Cerebellar cortex (tissue), 1 donor: ENCODE data around the gene CCR5AS.
"Not testable (repeated sequence)": the region's sequence is repeated elsewhere in the genome, so short reads cannot be mapped to it uniquely, and the experiment has no call there.

Experiments
- DNase-seq: peaks from one replicate; pipeline ENCODE4 v3.0.0-alpha.2; 2015; ENCODE audit warnings: low spot score

CCR5AS gene

DNA sequence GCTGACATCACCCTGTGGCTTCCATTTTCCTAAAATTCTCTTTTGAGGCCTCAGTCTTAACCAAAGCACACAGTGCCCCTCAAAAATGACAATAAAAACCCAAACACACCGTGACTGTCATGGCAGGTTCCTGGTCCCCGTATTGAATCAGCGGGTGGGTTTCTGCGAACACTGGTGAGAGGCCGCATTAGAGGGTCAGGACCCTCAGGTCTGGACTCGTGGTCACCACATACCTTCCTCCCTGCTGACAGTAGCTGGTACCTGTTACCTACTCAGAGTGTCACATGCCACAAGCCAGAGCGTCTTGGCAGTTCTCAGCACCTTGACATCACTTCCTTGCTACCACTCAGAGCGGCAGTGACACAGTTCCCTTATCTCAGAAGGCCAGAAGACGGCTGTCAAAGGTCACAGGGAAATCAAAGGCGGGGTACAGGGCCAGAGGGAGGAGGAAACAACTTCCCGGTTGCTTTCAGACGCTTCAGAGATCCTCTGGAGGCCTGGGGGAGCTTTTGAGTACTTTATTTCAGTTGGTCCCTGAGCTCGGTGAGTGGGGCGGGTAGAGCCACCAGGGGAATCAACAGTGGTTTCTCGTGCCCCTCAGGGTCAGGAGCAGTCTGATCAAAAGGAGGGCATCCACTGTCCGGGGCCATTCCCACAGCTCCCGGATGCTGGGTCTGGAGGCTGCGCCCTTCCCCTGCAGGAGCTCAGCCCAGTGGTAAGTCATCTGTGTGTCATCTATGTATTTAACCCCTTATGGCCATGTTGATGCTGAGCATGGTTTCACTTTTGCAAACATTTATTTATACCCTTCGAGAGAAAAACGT lies at the start of gene CCR5AS, which contains the start of gene CCRL2:
Gene CCR5AS, minus strand, starts transcription at position 279 of the 824 bp plus-strand sequence.
Gene CCRL2, plus strand, starts transcription at position 472 of the 824 bp plus-strand sequence. CDS start 821 bp downstream, outside the sequence.
- DNase-seq = no peak

DNA sequence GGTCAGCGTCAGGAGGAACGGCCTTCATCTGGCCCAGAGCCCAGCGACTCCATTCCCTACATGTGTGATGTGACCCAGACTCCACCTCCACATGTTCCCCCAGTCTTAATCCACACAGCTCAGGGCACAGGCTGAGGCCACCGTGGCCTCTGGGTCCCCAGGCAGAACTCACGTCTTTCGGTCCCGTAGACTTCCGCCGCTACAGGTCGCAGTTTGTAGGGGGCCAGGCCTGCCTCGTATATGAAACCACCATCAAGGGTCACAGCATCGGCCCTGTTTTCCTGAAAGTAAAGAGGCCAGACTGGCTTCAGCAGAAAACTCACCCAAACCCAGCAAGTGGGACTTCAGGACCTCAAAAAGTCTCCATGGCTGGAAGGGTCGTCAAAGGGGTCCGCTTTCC lies 49.3 kb upstream of the CCR5AS start:
- no peak for DNase-seq

DNA sequence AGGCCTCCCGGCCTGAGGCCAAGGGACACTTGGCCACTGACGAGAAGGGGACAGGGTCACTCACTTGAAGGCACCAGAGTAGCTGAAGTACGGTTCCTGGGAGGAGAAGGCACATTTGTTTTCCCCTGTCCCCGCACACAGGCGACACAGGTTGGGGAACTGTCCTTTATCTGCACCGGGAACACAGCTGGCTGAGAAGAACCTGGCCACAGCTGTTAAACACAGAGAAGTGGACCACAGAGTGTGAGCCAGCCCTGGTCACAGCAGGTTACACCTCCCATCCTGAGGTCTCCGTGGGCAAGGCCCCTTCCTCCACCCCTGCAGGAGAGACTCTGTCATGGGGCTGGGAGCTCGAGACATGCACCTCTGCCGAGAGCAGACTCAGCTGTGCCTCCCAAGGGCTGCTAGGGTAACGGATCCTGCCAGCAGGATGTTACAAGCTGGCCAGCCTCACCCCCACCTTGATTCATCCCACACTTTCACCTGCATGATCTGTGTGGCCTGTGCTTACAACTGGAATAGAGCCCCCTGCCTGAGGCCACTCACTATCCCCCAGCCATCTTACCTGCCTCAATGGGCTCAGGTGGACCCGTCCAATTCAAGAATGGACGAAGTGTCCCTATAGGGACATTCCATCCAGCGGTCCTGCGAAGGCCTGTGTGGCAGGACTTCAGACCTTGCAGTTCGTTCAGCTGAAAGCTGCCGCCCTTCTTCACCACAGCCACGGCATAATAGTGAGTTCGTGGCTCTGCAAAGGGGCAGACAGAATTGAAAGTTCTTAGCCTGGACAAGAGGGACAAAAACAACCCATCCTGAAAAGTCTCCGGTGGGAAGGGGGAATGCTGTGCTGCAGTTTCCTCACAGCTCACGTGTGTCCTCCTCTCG lies 48.6 kb upstream of the CCR5AS start:
- no peak for DNase-seq

DNA sequence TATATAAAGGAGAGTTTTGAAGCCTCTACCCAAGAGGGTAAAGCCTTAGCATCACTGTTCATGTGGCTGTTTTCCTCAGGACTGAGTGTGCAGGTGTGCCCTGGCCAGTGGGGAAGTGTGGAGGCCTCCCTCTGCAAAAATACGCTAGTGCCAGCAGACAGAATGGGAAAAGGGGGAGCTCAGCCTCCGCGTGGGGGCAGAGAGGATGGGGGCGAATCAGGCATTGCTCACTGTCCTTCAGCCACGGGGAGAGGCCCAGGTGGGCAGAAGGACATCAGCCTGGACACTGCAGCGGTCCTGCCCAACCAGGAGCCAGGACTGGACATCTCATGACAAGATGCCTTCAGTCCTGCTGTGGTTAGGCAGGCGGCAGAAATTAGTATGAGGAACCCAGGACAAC lies 47.7 kb upstream of the CCR5AS start:
- DNase-seq = no peak

DNA sequence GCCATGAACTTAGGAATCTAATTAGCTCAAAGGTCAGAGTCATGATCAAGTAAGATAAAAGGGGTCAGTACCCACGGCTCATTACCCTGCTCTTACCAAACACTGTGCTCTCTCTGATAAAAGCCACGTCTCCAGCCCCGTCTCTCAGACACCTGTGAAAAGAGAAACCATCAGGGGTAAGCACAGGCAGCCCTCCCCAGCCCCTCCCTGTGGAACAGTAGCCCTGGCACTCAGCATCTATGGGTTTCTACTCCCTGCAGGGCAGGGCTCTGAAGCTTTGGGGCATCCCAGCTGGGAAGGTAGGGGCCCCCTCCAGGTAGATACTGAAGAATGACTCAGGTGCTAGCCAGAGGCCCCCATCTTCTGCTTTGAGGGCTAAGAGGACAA lies 47.3 kb upstream of the CCR5AS start:
- no peak for DNase-seq

DNA sequence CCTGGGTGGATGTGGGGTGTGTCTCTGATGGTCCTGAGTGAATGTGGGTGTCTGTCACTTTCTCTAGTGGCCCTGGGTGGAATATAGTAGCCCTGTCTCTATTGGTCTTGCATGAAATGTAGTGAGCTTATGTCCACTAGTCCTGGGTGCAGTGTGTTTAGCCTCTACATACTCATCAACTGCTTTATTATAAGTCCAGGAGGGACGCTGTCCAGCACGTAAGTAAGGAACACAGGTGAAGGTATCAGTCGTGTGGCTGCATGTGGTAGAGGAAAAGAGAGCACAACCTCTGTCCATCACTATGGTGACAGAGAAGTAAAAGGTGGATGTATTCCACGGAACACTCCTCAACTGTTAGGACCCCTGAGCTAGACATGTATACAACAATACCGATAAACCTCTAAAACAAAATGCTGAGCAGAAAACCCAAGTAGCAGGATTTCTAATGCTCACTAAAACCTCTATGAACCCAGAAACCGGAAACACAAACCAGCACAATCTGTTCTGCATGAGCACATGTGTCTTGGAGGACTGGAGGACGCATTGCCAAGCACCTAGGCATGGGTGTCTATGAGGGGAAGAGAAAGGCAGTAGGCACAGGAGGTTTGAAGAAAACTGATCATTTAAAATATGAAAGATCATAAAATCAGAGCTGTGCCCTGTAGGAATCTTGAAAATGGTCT lies 46.8 kb upstream of the CCR5AS start:
- no peak for DNase-seq

DNA sequence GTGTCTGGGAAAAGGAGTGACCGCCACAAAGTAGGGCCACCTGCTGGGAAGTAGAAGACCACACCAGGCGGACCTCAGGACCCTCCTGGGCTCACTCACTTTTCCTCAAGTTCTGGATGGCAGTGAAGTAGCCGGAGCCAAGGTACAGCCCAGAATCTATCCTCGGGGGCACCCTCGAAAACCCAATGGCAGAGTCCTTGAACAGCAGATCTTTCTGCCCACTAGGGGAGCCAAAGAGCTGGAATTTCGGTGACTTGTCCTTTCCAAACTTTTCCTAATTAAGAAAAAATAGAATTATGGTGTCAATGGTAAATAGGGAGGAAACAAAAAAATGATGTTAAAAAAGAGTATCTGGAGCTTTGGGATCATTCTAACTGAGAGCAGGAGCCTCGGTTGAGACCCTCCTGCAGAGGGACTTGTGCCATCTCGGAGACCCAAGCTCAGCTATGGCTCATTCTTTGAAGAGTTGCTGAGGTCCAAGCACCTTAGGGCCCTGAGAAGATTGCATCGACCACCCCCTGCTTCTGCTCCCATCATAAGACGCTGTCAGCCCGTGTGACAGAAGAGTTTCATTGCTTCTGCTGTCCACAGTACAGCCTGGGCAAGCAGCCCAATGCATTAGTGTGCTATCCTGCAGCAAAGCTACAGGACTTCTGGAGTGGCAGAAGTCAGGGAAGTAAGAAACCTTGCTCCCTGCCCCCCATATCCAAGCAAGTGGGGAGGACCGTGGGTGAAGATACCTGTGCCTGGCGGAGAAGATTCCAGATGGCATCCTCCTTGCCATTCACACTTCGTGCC lies 43.1 kb upstream of the CCR5AS start:
- DNase-seq = no peak

DNA sequence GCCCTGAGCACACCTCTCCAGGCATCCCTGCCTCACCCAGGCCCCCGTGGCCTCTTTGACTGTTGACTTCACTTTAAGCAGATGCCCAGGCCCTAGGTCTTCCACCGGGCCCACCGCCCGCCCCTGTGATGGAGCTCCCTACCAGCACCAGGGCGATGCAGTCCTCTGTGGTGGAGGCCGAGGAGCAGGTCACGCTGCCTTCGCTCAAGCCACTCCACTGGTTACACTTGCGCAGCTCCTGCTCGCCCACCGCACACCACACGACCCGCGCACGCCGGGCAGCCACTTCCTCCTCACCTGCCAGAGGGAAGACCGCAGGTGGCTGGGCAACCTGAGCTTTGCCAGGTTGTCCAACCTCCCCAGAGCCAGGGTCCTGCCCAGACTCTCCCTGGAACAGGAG lies 41.9 kb upstream of the CCR5AS start:
- no peak for DNase-seq

DNA sequence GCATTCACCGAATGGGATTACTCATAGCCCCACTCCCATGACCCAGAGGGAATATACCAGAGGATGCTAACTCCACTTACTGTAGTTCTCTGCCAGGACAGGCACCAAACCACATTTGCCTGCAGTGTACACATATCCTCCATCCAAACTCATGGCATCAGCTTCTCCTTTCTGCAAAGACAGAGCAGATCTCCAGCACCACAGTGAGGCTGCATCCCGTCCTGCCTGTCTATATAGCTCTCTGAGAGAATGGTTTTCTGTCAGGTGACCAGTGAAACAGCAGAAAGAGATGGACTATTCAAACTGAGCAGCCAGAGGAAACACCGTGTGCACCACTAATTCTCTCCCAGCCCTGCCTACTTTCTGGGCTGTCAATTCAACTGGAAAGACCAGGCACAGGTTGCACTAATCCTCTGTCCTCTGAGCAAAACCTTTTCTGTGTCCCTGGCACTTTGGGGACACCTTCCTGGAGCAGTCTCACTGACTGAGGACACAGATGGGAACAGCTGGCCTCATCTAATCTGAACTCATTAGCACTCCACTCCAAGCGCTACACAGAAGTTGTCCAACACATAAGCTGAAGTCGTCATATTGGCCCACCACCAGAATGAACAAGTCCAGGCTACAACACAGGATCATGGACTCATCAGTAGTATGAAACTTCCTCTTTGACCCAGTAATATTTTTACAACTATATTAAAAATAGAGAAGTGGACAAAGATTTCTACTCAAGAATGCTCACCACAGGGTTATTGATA lies 40.5 kb upstream of the CCR5AS start:
- DNase-seq = no peak

DNA sequence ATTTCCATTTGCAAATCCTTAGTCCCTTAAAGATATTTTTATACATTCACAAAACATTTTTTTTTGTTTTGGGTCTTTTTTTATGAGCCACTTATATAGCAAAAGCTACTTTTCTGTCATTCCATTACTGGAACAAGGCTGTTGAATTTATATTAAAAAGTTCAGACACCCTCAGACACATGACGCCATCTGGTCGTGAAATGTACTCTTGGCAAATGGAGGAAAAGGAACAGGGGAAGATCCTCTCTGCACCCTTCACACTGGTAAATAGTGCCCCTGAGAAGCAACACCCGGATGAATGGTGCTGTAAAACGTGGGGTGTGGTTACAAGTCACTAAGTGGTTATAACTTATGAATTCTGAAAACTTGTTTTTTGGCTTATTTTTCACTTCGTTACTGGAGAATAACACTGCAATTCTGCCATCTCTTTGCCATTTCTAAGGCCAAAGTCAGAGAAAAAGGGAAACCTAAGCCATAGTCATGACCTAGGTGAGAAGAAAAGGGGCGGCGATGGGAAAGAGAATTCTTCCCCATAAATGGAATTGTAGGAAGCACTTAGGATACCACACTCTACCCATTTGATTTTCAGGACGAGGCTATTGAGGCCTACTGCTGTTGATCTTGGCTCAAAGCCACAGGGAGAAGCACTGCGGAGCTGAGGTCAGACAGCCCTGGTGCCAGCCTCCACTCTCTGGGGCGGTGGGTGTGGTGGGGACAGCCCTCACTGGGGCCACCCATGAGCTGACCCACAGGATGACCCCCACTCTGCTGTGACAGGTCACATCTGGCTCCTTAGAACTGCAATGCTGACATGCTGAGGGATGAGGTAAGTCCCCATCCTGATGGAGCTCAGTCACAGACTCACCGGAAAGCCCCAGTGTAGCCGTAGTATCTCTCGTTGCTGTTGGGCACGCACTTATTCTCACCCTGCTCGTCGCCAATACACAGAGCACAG lies 36.0 kb upstream of the CCR5AS start:
- no peak for DNase-seq

DNA sequence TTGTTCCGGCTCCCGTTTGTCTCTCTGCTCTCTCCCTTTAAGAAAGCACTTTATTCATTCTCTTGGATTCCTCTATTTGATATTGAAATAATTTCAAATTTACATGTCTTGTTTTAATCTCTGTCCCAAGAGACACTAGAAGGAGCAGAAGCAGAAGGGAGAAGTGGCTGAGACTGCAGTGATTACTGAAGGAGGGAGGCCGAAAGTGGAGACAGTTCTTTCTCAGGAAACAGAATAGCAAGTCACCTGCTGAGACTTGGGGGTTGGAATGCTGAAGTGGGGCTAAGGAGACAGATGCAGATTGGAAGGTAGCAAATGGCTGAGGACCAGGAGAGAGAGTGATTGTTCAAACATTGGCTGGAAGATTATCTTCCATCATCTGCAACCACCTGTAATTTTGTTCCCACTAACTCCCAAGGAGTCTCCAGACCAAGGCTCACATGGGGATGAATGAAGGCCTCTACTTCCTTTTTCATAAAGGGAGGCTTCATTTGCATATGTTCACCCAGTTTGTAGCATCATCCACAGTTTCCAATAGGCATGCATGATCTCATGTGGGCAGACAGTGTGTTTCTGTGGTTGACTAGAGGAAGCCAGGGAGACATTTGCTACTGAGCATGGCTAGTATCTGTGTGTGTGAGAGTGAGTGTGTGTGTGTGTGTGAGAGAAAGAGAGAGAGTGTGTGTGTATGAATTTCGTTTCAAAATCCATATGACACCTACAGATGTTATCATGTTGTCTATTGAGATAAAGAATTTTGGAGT lies 33.8 kb upstream of the CCR5AS start:
- DNase-seq = no peak

DNA sequence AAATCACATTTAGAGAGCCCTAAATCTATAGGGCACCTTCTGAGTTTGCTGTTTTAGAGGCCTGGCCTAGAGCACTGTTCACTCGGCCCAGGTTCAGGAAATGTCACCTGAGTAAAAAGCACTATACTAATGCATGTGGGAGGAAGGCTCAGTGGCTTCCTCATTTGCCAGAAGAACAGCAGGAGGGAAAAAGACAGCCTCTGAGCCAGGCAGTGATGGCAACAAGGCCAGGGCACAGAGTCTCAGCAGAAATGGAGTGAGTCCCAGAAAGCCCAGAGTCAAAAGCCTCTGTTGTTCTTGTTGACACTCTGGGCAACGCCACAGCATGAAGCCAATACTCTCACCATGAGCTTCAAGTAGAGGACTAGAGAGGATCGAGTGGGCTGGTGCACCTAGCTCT lies 32.0 kb upstream of the CCR5AS start:
- peak; percentile 72 for DNase-seq

DNA sequence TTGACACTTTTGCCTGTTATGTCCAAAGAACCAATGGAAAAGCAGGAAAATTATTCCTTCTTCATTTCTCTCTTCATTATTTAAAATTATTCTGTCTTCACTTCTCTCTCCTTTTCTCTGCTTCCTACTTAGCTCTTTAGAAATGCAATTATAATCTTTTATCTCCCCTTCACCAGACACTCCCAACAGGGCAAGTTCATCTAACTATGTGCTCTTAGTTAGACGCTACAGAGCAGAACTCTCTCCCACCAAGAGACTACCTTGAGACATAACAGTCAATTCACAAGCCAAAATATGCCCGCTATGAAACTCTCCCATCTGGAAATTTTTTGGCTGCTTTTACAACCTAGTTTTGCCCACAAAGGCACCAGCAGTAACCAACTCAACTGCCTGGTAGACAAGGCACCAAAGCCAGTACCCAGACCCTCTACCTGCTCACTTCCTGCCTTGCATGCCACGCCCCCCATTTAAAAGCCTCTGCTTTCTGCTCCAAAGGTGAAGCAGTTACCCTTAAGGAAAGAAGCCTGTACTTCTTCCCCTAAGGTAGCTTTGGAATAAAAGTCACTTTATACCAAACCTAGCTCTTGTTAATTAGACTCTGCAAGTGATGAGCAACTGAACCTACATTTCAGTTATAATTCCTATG lies 28.3 kb upstream of the CCR5AS start:
- no peak for DNase-seq

DNA sequence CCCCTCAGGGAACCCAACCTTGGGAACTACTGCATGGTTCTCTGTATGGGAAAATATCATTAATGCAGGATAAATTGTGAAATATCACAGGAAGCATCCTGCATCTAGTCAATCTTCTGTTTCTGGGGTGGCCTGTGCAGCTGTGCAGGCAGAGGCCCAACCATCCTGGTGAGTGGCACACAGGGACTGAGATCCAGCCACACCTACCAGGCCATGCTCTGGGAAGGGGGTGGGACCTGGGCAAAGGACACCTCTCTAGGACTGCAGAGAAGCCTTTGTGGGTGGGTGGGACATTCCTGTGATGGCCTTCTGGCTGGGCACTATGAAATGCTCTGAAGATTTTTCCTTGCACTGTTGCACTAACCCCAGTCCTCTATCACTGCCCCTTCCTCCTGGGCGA lies 27.0 kb upstream of the CCR5AS start:
- no peak for DNase-seq

DNA sequence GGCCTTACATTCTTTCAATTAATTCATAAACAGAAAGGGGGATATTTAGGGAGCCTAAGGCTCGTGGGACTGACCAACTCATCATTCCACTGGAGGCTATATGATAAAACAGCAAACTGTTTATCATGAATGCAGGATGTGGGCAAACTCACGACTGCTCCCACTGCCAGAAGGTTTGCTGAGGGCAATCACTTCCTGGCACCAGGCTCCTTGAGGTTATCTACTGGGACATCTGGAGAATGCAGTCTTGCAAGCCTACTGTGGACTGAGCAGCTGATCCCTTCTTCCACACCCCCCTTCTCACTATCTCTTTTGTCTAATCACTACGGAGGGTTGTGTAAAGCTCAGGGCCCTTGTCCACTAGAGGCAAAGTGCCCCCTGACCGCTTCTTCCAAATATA lies 26.3 kb upstream of the CCR5AS start:
- not testable (repeated sequence) for DNase-seq

DNA sequence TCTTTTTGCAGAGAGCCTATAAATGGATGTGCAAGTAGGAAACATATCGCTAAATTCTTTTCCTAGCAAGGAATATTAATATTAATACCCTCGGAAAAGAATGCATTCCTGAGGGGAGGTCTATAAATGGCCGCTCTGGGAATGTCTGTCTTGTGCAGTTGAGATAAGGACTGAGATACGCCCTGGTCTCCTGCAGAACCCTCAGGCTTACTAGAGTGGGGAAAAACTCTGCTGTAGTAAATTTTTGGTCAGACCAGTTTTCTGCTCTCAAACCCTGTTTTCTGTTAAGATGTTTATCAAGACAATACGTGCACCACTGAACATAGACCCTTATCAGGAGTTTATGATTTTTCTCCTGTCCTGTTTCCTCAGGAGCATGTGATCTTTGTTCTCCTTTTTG lies 25.0 kb upstream of the CCR5AS start:
- DNase-seq = not testable (repeated sequence)

DNA sequence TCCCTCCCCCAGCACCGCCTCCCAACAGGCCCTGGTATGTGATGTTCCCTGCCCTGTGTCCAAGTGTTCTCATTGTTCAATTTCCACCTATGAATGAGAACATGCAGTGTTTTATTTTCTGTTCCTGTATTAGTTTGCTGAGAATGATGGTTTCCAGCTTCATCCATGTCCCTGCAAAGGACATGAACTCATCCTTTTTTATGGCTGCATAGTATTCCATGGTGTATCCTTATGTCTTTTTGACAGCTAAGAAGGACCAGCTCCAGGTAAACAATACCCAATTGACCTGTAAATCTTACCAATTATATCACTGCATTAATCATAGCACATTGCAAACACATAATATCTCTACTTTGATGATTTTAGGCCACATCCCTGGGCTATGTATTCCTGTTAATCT lies 24.0 kb upstream of the CCR5AS start:
- not testable (repeated sequence) for DNase-seq

DNA sequence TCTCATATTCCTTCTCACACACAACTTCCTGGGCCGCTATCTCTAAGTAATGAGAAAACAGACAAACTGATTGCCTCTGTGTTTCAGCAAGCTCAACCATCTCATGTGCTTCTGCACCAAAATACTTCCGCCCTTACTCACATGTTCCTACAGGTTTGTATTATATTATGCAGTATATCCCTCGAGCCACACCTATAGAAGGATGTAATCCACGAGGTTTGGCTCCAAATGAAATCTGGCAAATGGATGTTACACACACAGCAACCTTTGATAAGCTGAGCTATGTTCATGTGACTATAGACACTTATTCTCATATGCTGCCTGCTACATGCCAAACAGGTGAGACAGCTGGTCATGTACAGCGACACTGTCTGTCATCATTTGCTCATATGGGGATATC lies 22.8 kb upstream of the CCR5AS start:
- DNase-seq = no peak
